ENCODE data around the gene EIF2AK3. TPM values are rescaled to one million over a fixed set of nuclear protein-coding genes. Genes with fewer than 3 reads are reported as not detected.

The EIF2AK3 gene
- total and polyA plus RNA-seq, 10 of the 15 experiments (the other 5 are each of a cell fraction or from before 2014, with no cell fraction given): 5.0 to 44.7 (median 22.4) TPM

GRCh38 chr2:88600038-88600465, 27.2 kb downstream of the EIF2AK3 start (continued):
- TF ChIP-seq CUX1 (IDR thresholded peaks at IDR 0.05; ENCODE audit: insufficient replicate concordance, low read depth, low read length) (peak; percentile 79), MYC (IDR thresholded peaks at IDR 0.05; ENCODE audit: insufficient read depth, insufficient read length, insufficient replicate concordance, low read length, severe bottlenecking) (no peak), IKZF1 (conservative IDR thresholded peaks at IDR 0.05) (peak; percentile 81), ETV6 (conservative IDR thresholded peaks at IDR 0.05 in 1 of 2, IDR thresholded peaks at IDR 0.05 in 1 of 2; ENCODE audit: borderline replicate concordance in 1 of 2, low read depth in 1 of 2) (peak in 1 of 2 experiments; percentile 74; a peak in 2 of 4 replicates), IRF5 (IDR thresholded peaks at IDR 0.05; ENCODE audit: borderline replicate concordance) (no peak), CTCF (IDR thresholded peaks at IDR 0.05 in 2 of 3, conservative IDR thresholded peaks at IDR 0.05 in 1 of 3; ENCODE audit: control insufficient read depth in 2 of 3, extremely low read depth in 1 of 3, insufficient read depth in 1 of 3, low read depth in 3 of 3, low read length in 3 of 3) (no peak), ZBTB33 (IDR thresholded peaks at IDR 0.05) (no peak), BACH1 (IDR thresholded peaks at IDR 0.05; ENCODE audit: borderline replicate concordance) (no peak), PML (IDR thresholded peaks at IDR 0.05; ENCODE audit: low read length) (peak; percentile 88), ATF2 (IDR thresholded peaks at IDR 0.05; ENCODE audit: low read length) (peak; percentile 100), HCFC1 (IDR thresholded peaks at IDR 0.05; ENCODE audit: low read length) (no peak), NFIC (IDR thresholded peaks at IDR 0.05; ENCODE audit: low read depth, low read length) (peak; percentile 98), ASH2L (IDR thresholded peaks at IDR 0.05; ENCODE audit: borderline replicate concordance, low read depth) (no peak), ZNF217 (IDR thresholded peaks at IDR 0.05) (no peak), RB1 (IDR thresholded peaks at IDR 0.05; ENCODE audit: borderline replicate concordance) (no peak), TARDBP (IDR thresholded peaks at IDR 0.05; ENCODE audit: borderline replicate concordance) (peak; percentile 43; the same call in 1 of the 2 replicates), NR2F1 (conservative IDR thresholded peaks at IDR 0.05) (peak; percentile 92)
